ENCODE measurements around the gene NKIRAS2. TPM values are rescaled to one million over a fixed set of nuclear protein-coding genes. Genes with fewer than 3 reads are reported as not detected.

Gene NKIRAS2
- total RNA-seq, 1 donor from 2014 or later = 23.7 TPM

DNA sequence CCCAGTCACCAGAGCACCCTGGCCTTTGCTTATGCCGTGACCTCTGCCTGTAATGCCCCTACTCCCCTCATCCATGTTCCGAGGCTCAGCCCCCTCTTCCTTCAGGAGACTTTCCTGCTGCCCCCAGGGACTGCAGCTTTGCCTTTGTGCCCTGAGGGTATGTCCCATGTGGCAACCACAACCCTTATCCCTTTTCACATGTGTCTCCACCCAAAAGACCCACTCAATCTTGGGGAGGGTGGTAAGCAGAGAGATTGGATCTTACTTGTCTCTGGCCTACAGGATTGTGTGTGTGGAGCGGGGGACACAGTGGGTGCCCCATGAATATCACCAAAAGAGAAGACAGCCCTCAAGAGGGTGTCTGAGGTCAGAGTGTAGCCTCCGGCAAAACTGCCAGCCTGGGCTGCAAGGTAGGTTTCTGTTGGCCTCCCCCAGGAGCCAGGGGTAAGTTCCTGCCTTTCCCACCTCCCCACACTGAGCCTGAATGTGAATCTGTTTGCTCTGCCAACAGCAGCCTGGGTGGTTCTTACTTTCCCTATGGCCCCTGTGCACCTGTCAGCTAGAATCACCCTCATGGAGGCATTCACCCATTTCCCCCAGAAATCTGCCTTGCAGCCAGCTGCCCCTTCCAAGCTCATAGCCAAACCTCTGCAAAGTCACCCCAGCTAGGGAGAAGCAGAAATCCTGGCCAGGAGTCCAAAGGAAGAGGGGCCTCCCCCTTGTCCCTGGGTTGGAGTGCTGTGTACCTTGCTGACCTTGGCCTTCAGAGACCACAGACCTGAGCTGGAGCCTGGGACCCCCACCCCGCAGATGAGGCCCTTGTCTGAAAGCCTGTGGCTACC lies 42.0 kb downstream of the NKIRAS2 start:
- Mint-ChIP-seq H3K27ac (peak overlapping the region; percentile 37), H3K36me3 (no peaks in the 10 kb centered on the region), H3K4me3 (no peak overlapping the region), H3K4me1 (peaks cover 34% of the 10 kb centered on the region), H3K27me3 (ENCODE audit: insufficient read depth, low read depth) (peaks cover 10% of the 10 kb centered on the region), H3K9me3 (no peaks in the 10 kb centered on the region)
- no peaks in the 10 kb centered on the region for H4K20me1 ChIP-seq (ENCODE audit: low read depth)
- H2AFZ ChIP-seq (replicated peaks) = no peak overlapping the region
- TF ChIP-seq, protein P1, sequence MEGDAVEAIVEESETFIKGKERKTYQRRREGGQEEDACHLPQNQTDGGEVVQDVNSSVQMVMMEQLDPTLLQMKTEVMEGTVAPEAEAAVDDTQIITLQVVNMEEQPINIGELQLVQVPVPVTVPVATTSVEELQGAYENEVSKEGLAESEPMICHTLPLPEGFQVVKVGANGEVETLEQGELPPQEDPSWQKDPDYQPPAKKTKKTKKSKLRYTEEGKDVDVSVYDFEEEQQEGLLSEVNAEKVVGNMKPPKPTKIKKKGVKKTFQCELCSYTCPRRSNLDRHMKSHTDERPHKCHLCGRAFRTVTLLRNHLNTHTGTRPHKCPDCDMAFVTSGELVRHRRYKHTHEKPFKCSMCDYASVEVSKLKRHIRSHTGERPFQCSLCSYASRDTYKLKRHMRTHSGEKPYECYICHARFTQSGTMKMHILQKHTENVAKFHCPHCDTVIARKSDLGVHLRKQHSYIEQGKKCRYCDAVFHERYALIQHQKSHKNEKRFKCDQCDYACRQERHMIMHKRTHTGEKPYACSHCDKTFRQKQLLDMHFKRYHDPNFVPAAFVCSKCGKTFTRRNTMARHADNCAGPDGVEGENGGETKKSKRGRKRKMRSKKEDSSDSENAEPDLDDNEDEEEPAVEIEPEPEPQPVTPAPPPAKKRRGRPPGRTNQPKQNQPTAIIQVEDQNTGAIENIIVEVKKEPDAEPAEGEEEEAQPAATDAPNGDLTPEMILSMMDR (IDR thresholded peaks at IDR 0.05) = no peak
- no peak for TF ChIP-seq EZH2 (IDR thresholded peaks at IDR 0.05)
- no peak for TF ChIP-seq EZH2phosphoT487 (IDR thresholded peaks at IDR 0.05)
- H3K9me3 ChIP-seq (ENCODE audit: low read depth) = no peaks in the 10 kb centered on the region
- DNase-seq (ENCODE audit: low spot score) = no peak
- no peaks in the 10 kb centered on the region for H3K27me3 ChIP-seq
- no peaks in the 10 kb centered on the region for H3F3A ChIP-seq (ENCODE audit: low read depth)
- no peak overlapping the region for H3K27ac ChIP-seq
- H3K9ac ChIP-seq = no peak overlapping the region
- H3K4me2 ChIP-seq = no peak overlapping the region
- no peaks in the 10 kb centered on the region for H3K79me2 ChIP-seq (ENCODE audit: low read depth)
- H3K4me3 ChIP-seq = no peak overlapping the region
- H3K4me1 ChIP-seq = peaks cover 20% of the 10 kb centered on the region
- no peaks in the 10 kb centered on the region for H3K36me3 ChIP-seq

DNA sequence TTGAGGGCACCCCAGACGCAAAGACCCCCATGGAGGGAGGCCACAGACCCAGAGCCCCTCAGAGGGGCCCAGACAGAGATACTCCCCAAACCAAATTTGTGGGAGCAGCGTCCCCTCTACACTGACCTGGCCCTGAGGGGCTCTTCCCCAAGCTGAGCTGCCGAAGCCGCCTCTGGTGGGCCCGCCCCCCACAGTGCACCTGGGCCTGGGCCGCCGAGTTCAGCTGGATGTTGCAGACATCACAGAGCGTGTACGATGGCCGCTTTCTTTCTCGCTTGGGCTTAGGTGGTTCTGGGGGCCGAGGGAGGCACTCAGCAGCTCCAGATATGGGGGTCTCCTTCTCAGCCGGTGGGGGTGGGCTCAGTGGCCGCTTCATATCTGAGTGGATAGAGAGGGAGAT lies 42.8 kb downstream of the NKIRAS2 start:
- TF ChIP-seq, protein P1 (IDR thresholded peaks at IDR 0.05) = no peak
- TF ChIP-seq EZH2phosphoT487 (IDR thresholded peaks at IDR 0.05) = no peak
- no peaks in the 10 kb centered on the region for H3K27me3 ChIP-seq
- no peak overlapping the region for H3K4me2 ChIP-seq
- H3K36me3 ChIP-seq = no peaks in the 10 kb centered on the region
- H3K27me3 Mint-ChIP-seq (ENCODE audit: insufficient read depth, low read depth) = peaks cover 9% of the 10 kb centered on the region
- peaks cover 20% of the 10 kb centered on the region for H3K4me1 ChIP-seq
- no peak overlapping the region for H2AFZ ChIP-seq (replicated peaks)
- no peak overlapping the region for H3K4me3 ChIP-seq
- H3K4me1 Mint-ChIP-seq = peaks cover 29% of the 10 kb centered on the region
- H3K36me3 Mint-ChIP-seq = no peaks in the 10 kb centered on the region
- no peak overlapping the region for H3K4me3 Mint-ChIP-seq
- no peaks in the 10 kb centered on the region for H3K9me3 ChIP-seq (ENCODE audit: low read depth)
- H3K9ac ChIP-seq = no peak overlapping the region
- H3K27ac ChIP-seq = no peak overlapping the region
- H3K79me2 ChIP-seq (ENCODE audit: low read depth) = no peaks in the 10 kb centered on the region
- peak overlapping the region; percentile 82 for H3K27ac Mint-ChIP-seq
- no peaks in the 10 kb centered on the region for H3F3A ChIP-seq (ENCODE audit: low read depth)
- H4K20me1 ChIP-seq (ENCODE audit: low read depth) = no peaks in the 10 kb centered on the region
- H3K9me3 Mint-ChIP-seq = no peaks in the 10 kb centered on the region
- DNase-seq (ENCODE audit: low spot score) = no peak

- H2AFZ ChIP-seq (replicated peaks) = no peak overlapping the region
- Mint-ChIP-seq H3K9me3 (no peaks in the 10 kb centered on the region), H3K27me3 (ENCODE audit: insufficient read depth, low read depth) (peaks cover 13% of the 10 kb centered on the region), H3K4me3 (no peak overlapping the region), H3K4me1 (peaks cover 25% of the 10 kb centered on the region), H3K36me3 (no peaks in the 10 kb centered on the region), H3K27ac (no peak overlapping the region)
- no peak overlapping the region for H3K4me2 ChIP-seq
- TF ChIP-seq EZH2phosphoT487 (IDR thresholded peaks at IDR 0.05) (no peak), EZH2 (IDR thresholded peaks at IDR 0.05) (no peak)
- TF ChIP-seq, protein P1 (IDR thresholded peaks at IDR 0.05) = no peak
- no peak overlapping the region for H3K27ac ChIP-seq
- peaks cover 6% of the 10 kb centered on the region for H3F3A ChIP-seq (ENCODE audit: low read depth)
- H3K4me3 ChIP-seq = no peak overlapping the region
- H3K9ac ChIP-seq = no peak overlapping the region
- H3K9me3 ChIP-seq (ENCODE audit: low read depth) = no peaks in the 10 kb centered on the region
- no peaks in the 10 kb centered on the region for H4K20me1 ChIP-seq (ENCODE audit: low read depth)
- no peaks in the 10 kb centered on the region for H3K36me3 ChIP-seq
- DNase-seq (ENCODE audit: low spot score) = no peak
- H3K4me1 ChIP-seq = peaks cover 20% of the 10 kb centered on the region
- H3K79me2 ChIP-seq (ENCODE audit: low read depth) = no peaks in the 10 kb centered on the region
- no peaks in the 10 kb centered on the region for H3K27me3 ChIP-seq
Measured at GRCh38 chr17:42065201-42065600, 45.3 kb downstream of the NKIRAS2 start.

All from neural progenitor cell (in vitro differentiated cells).